Astrocyte of the spinal cord (primary cell): ENCODE data around the gene FOSB.
A peak's percentile ranks its signal among the peaks of the same experiment; 100 is the strongest.

ENCODE experiments used
- DNase-seq: peaks from one replicate; pipeline ENCODE4 v3.0.0; 2011; ENCODE audit warnings: low read depth, low spot score
- H3K4me3 ChIP-seq: 2 replicates; pipeline ENCODE4 v1.5.1; 2011; ENCODE audit warnings: low read depth, mild to moderate bottlenecking, low read length, moderate library complexity
- CTCF ChIP-seq: IDR thresholded peaks from 2 replicates; pipeline ENCODE4 v1.5.1; 2012; ENCODE audit warnings: low read depth, mild to moderate bottlenecking, low read length, inconsistent platforms
- in situ Hi-C: cut with HindIII; loops from 2 replicates; pipeline ENCODE4 v1.10.0; 2017; ENCODE audit warnings: low sequenced_read_pairs

FOSB gene

DNA sequence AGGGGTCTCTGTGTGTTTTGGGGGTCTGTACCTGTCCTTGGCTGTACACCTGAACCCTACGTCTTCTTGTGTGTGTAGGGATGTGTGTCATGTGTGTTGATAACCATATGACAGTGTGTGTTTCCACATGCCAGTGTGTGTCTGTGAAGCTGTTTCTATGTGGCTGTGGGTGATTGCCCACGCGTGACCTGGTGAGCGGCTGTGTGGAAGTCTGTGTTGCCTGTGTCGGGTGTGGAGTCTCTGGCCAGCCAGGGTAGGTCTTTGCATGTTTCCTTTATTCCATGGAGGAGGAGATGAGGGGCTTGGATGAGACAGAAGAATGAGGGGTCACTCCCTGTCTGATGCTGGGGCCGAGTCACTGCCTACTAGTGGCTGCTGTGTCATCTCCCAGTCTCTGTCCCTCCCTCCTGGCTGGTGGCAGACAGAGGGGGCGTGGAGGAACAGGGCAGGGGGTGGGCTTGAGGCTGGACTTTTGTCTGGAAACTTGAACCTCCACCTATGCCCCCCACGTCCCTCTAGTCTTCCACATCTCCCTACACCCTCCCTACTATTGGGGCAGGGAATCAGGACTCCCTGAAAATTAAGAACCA is 2.8 kb upstream of the FOSB start:
- H3K4me3 ChIP-seq = no peak overlapping the region
- in situ Hi-C loops = no loop called here
- TF ChIP-seq CTCF = no peak
- DNase-seq = no peak

- DNase-seq = no peak
- no peak for TF ChIP-seq CTCF
- peak overlapping the region; percentile 85 for H3K4me3 ChIP-seq
- in situ Hi-C loops = no loop called here
Observed at GRCh38 chr19:45467115-45467455, 711 bp upstream of the FOSB start.

- no peak for TF ChIP-seq CTCF
- in situ Hi-C loops = no loop called here
- H3K4me3 ChIP-seq = peak overlapping the region; percentile 85
- no peak for DNase-seq
Observed at GRCh38 chr19:45468159-45468651, 409 bp downstream of the FOSB start.

- in situ Hi-C loops = no loop called here
- peak overlapping the region; percentile 85 for H3K4me3 ChIP-seq
- no peak for TF ChIP-seq CTCF
- no peak for DNase-seq
Observed at GRCh38 chr19:45468803-45469131, 971 bp downstream of the FOSB start.

DNA sequence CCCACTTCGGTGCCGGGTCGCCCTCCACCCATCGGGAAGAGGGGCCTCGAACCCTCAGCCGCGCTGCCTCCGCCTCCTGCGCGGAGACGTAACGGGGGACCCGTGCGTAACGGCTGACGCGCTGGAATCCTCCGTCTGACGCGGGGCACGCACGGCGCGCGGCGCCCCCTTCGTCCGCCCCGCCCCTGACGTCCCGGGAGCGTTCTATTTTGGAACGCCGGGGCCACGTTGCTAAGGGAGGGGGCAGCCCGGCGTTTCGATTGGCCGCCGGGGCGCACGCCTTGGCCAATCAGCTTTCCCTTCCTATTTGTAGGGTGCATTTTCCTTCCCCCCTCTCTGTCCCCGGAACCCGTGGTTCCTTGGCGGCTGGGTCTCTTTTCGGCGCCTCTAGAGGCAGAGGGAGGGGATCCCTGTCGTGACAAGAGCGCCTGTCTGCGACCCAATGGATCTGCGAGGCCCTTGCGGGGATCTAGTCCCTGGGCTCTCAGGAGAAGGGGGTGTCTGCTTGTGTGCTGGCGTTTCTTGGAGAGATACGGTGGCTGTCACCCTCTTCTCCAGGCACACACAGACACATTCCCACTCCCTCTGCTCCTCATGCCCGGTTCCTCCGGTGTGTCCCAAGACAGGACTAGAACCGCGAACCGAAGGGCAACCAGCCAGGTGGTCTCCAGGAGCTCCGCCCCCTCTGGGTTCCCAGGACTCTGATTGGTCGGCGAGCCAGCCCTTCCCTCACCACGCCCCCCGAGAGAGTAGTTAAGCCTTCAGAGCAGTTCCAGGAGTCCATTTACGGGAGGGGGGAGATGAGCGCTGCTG is 1.5 kb downstream of the FOSB start:
- peak; percentile 96 for DNase-seq
- in situ Hi-C loops = no loop called here
- no peak for TF ChIP-seq CTCF
- peak overlapping the region; percentile 85 for H3K4me3 ChIP-seq

DNA sequence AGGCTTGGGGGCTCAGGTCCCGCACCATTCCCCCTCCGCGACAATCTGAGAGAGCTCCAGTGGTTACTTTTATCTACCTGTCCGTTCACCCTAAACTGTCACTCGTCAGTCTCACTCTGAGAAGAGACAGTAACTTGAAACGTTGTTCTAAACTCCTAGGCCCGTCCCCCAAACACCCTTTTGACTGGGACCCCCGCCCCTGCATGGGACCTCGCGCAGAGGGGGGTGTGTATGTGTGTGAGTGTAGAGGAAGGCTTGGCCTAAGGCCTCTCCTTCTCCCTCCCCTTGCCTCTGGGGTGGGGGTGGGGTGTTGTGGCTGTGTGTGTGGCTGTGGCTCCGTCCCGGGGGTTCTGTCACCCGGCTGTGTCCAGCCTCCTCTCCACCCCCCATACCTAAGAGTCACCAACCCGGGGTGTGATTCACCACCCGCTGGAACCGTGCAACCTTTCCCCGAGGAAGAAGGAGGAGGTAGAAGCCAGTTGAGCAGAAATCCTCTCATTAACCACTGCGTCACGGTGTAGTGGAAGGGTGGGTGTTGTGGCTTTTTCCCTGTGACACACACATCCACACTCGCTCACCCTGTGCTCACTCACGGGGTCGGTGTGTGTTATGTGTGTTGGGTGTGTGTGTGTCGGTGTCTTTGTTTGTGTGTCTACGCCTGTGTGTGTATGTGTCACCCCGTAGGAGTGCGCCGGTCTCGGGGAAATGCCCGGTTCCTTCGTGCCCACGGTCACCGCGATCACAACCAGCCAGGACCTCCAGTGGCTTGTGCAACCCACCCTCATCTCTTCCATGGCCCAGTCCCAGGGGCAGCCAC is 2.4 kb downstream of the FOSB start:
- H3K4me3 ChIP-seq = peak overlapping the region; percentile 85
- TF ChIP-seq CTCF = no peak
- in situ Hi-C loops = no loop called here
- peak; percentile 62 for DNase-seq
